K562 (cell line): Measurements from ENCODE around the gene SMIM45.

Source experiments
- TCF7L2 ChIP-seq: fragments of 150-350 bp; IDR thresholded peaks from 2 replicates; pipeline ENCODE4 v1.6.1; 2016; ENCODE audit warnings: low read depth, mild to moderate bottlenecking, low read length, moderate library complexity
- TF ChIP-seq, protein P1 (sequence below), 3 experiments: IDR thresholded peaks in 2 of 3; conservative IDR thresholded peaks in 1 of 3; 2 replicates each; pipeline ENCODE4 v1.5.1; 2011 to 2012; ENCODE audit warnings: low read length in 3 of 3, mild to moderate bottlenecking in 3 of 3, control low read depth in 2 of 3, improper control_type of control experiment in 1 of 3, inconsistent platforms in 1 of 3, low read depth in 1 of 3, mixed read lengths in 1 of 3, moderate library complexity in 1 of 3; ENCODE audit not compliant: insufficient read depth in 2 of 3

DNA sequence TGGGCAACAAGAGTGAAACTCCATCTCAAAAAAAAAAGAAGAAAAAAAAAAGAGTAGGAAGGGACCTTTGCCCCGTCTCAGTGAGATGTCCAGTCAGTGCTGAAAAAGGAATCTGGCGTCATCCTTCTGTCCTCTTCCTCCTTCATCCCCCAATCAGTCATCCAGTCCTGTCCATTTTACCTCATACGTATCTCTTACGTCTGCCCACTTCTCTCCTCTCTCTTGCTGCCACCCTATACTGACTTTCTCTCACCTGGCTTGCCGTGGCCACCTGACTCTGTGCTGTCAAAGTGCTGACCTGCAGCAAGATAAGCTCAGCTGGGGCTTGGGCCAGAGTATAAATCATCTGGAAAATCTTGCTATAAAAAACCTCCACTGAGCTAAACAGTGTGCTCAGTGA lies 30.9 kb downstream of the SMIM45 start:
- TF ChIP-seq TCF7L2, result no peak
- TF ChIP-seq, protein P1, sequence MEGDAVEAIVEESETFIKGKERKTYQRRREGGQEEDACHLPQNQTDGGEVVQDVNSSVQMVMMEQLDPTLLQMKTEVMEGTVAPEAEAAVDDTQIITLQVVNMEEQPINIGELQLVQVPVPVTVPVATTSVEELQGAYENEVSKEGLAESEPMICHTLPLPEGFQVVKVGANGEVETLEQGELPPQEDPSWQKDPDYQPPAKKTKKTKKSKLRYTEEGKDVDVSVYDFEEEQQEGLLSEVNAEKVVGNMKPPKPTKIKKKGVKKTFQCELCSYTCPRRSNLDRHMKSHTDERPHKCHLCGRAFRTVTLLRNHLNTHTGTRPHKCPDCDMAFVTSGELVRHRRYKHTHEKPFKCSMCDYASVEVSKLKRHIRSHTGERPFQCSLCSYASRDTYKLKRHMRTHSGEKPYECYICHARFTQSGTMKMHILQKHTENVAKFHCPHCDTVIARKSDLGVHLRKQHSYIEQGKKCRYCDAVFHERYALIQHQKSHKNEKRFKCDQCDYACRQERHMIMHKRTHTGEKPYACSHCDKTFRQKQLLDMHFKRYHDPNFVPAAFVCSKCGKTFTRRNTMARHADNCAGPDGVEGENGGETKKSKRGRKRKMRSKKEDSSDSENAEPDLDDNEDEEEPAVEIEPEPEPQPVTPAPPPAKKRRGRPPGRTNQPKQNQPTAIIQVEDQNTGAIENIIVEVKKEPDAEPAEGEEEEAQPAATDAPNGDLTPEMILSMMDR (IDR thresholded peaks at IDR 0.05 in 2 of 3, conservative IDR thresholded peaks at IDR 0.05 in 1 of 3; ENCODE audit: insufficient read depth in 2 of 3, low read depth in 1 of 3, low read length in 3 of 3), result no peak
